GM21360 (cell line): ENCODE data around the gene COL18A1.
"Not testable (repeated sequence)": the region's sequence is repeated elsewhere in the genome, so short reads cannot be mapped to it uniquely, and the experiment has no call there.

Source experiments
- ATAC-seq: cut with Tn5 transposase; IDR thresholded peaks from one replicate; pipeline ENCODE4 v1.9.1; 2021; ENCODE audit warnings: mild to moderate bottlenecking, moderate library complexity; ENCODE audit not compliant: unreplicated experiment

The COL18A1 gene

GRCh38 chr21:45423968-45424853 lies 19.2 kb downstream of the COL18A1 start:
- ATAC-seq: no peak

GRCh38 chr21:45424854-45425795 lies 20.2 kb downstream of the COL18A1 start:
- no peak for ATAC-seq

GRCh38 chr21:45427331-45428271 lies 22.6 kb downstream of the COL18A1 start:
- ATAC-seq: no peak

- no peak for ATAC-seq
These were observed 23.6 kb downstream of the COL18A1 start for GRCh38 chr21:45428534-45428933.

- ATAC-seq: no peak
These were observed 24.5 kb downstream of the COL18A1 start for GRCh38 chr21:45429221-45430175.

GRCh38 chr21:45430521-45431501 lies 25.8 kb downstream of the COL18A1 start:
- no peak for ATAC-seq

GRCh38 chr21:45431781-45432572 lies 27.0 kb downstream of the COL18A1 start:
- no peak for ATAC-seq

- no peak for ATAC-seq
These were observed 27.8 kb downstream of the COL18A1 start for GRCh38 chr21:45432575-45433255.

- no peak for ATAC-seq
These were observed 28.3 kb downstream of the COL18A1 start for GRCh38 chr21:45433301-45433700.

- ATAC-seq: no peak
These were observed 29.1 kb downstream of the COL18A1 start for GRCh38 chr21:45433911-45434644.

GRCh38 chr21:45434645-45435217 lies 29.8 kb downstream of the COL18A1 start:
- no peak for ATAC-seq

GRCh38 chr21:45435405-45435981 lies 30.5 kb downstream of the COL18A1 start:
- ATAC-seq: no peak

GRCh38 chr21:45436351-45437065 lies 31.5 kb downstream of the COL18A1 start:
- no peak for ATAC-seq

- ATAC-seq: not testable (repeated sequence)
These were observed 32.9 kb downstream of the COL18A1 start for GRCh38 chr21:45437844-45438243.
